Esophagus muscularis mucosa (tissue), 4 donors: ENCODE measurements around the gene NUP214.

Experiments
- CTCF ChIP-seq, 3 experiments: fragments of 200-600 bp in 2 of 3; fragments of 450-650 bp in 1 of 3; sonication (generic) in 2 of 3; IDR thresholded peaks; one replicate each; pipeline ENCODE4 v1.5.1; 2017 to 2019; ENCODE audit warnings: antibody characterized with exemption in 3 of 3, mild to moderate bottlenecking in 2 of 3, moderate library complexity in 1 of 3
- EP300 ChIP-seq: sonication (generic); formaldehyde crosslinking; IDR thresholded peaks from one replicate; pipeline ENCODE4 v1.6.1; 2017; ENCODE audit warnings: antibody characterized with exemption
- POLR2A ChIP-seq: fragments of 450-650 bp; IDR thresholded peaks from one replicate; pipeline ENCODE4 v1.6.1; 2017; ENCODE audit warnings: antibody characterized with exemption, moderate library complexity, mild to moderate bottlenecking, low read depth
- POLR2AphosphoS5 ChIP-seq, 2 donors: sonication (generic); formaldehyde crosslinking; IDR thresholded peaks; one replicate each; pipeline ENCODE4 v1.6.1; 2017; ENCODE audit warnings: antibody characterized with exemption in 2 of 2

- TF ChIP-seq CTCF (IDR thresholded peaks at IDR 0.05) (peak in 1 of 3 experiments; percentile 3), EP300 (no peak), POLR2AphosphoS5 (IDR thresholded peaks at IDR 0.05) (peak; percentile 99 to 100), POLR2A (peak; percentile 60)
Observed at GRCh38 chr9:131125288-131126058, at the start of gene NUP214.
